NCI-H1092 treated with DMSO at 0.1 percent for 48 hours (cell line): ENCODE data around the gene ARSG.
"Not testable (repeated sequence)": the region's sequence is repeated elsewhere in the genome, so short reads cannot be mapped to it uniquely, and the experiment has no call there.

Experiments used
- DNase-seq: peaks from one replicate; lab custom pipeline; 2025; lab: John Stamatoyannopoulos, UW

ARSG gene

DNA sequence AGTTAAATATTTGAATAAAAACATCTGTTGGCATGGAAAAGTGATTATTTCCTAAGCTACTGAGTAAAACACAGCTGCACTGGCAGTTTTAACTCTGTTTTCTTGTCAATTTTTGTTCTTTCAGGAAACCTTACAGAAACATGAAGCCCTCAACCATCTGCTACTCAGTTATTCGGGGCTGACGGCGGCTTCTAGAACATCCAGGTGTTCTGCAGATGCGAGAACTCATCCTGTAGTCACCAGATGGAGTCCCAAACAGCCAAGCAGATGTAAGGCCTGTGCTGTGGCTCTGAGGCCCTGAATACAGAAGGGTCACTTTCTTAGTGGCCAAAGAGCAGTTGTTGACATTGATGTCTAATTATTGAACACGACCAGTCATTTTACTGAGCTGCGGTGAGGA, 15.5 kb downstream of the ARSG start:
- DNase-seq: no peak

DNA sequence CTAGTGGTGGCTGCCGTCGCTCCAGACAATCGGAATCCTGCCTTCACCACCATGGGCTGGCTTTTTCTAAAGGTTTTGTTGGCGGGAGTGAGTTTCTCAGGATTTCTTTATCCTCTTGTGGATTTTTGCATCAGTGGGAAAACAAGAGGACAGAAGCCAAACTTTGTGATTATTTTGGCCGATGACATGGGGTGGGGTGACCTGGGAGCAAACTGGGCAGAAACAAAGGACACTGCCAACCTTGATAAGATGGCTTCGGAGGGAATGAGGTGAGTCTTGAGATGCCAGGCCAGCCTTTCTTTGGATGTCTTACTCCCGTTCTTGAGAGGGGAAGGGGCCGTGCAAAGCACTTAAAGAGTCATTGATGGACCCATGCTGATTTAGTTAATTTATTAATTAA, 16.1 kb downstream of the ARSG start:
- DNase-seq: no peak

DNA sequence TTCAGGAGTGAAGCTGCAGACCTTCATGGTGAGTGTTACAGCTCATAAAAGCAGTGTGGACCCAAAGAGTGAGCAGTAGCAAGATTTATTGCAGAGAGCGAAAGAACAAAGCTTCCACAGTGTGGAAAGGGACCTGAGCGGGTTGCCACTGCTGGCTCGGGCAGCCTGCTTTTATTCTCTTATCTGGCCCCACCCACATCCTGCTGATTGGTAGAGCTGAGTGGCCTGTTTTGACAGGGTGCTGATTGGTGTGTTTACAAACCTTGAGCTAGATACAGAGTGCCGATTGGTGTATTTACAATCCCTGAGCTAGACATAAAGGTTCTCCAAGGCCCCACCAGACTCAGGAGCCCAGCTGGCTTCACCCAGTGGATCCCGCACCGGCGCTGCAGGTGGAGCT, 17.2 kb downstream of the ARSG start:
- DNase-seq: not testable (repeated sequence)

DNA sequence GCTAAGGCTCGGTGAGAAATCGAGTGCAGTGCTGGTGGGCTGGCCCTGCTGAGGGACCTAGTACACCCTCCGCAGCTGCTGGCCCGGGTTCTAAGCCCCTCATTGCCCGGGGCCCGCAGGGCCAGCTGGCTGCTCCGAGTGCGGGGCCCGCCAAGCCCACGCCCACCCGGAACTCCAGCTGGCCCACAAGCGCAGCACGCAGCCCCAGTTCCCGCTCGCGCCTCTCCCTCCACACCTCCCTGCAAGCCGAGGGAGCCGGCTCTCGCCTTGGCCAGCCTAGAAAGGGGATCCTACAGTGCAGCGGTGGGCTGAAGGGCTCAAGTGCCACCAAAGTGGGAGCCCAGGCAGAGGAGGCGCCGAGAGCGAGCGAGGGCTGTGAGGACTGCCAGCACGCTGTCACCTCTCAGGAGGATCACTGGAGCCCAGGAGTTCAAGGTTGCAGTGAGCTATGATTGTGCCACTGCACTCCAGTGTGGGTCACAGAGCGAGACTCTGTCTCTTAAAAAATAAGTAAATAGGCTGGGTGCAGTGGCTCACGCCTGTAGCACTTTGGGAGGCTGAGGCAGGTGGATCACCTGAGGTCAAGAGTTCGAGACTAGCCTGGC, 17.9 kb downstream of the ARSG start:
- not testable (repeated sequence) for DNase-seq

DNA sequence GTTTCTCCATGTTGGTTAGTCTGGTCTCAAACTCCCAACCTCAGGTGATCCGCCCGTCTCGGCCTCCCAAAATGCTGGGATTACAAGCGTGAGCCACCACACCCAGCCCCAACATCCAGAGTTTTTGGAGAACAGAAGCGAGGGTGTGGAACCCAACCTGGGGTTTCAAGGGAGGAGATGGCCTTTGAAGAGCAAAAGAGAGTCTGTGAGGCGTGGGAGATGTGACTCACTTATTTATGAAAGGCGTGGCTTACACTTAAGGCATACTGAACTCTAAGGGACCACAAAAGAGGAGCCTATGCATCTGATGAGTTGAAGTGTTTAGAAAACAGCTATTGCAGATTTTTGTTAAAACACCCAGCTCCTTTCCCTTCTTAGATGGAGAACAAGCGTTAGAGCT, 18.9 kb downstream of the ARSG start:
- no peak for DNase-seq

DNA sequence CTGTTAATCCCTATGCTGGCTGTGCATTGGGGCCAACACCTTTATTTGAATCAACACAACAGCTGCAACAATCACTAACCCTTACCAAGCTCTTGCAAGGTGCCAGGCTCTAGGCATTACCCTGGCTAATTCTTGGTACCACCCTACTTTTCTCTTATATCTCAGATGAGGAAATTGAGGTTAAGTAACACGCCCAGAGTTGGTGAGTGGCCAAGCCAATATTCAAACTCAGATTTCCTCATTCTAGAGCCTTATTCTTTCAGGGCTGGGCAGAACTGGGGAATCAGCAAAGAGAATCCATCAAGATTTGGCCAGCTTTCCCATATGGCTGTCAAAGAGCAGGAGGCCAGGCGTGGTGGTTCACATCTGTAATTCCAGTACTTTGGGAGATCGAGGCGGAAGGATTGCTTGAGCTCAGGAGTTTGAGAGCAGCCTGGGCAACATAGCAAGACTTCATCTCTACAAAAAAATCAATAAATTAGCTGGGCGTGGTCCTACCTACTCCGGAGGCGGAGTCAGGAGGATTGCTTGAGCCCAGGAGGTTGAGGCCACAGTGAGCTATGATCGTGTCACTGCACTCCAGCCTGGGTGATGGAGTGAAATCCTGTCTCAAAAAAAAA, 23.7 kb downstream of the ARSG start:
- no peak for DNase-seq

DNA sequence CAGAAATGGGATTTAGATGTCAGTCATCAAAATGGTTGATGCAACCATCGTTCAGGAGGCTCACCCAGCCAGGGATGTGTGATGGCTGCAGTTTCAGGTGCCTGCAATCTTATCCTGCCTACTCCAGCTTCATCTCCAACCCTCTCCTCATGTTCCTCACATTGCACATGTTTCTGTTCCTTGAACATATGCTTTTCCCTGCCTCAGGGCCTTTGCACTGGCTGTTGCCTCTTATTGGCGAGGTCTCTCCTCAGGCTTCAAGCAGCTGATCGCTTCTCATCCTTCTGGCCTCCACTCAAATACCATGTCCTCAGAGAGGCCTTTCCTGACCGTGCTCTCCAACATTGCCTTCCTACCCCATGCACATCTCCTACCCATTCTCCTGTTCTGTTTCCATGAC, 24.6 kb downstream of the ARSG start:
- DNase-seq: no peak

DNA sequence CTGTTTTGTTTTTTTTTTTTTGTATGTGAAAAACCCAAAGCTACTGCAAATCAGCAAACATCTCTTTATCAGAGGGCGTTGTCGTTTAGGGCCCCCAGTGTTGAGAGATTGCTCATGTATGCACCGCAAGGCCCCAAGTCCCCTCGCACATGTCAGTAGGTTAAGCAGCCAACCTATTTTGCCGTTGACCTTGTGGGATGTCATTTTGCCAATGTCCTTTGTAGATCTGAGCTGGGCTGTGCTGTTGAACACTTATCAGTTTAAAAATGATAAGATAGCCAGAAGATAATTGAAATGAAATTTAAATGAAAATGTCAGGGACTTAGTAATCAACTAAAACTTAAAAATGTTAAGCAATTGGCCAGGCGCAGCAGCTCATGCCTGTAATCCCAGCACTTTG, 26.2 kb downstream of the ARSG start:
- DNase-seq: no peak

DNA sequence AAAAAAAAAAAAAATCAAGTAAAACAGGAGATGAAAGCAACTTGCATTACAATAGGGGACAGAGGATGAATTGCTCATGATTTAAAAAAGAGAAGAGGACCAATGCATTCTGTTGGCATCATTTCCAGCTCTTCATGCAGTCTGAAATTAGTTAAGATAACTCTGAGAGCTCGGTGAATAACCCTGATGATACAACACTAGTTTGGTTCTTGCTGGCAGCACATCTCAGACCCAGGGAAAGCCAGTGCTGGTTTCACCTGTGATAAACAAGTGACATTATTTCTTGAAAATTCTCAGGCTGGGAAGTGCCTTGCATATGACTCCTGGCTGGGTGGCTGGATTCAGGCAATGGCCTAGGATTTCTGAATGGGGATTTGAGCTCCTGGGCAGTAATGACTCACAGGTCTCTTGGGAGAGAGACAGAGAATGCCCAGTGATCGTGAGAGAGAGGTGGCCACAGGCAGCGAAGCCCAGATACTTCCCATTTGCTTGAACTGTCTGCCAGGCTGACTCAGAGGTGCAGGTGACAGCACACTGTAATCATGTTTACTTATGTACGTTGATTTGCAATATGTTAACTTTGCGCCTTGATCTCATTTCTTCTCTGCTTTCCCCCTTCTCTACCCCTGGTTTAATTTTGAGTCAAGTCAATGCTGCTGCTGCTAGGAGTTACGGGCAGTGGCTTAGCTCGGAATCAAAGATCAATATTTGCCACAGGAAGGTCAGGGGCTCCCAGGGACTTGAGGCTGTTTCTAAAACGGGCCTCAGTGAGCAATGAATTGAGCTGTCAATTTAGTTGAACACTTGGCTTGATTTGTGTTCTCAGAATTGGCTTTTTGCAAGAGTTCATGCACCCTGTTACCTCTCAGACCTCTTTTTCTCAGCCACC, 27.1 kb downstream of the ARSG start:
- DNase-seq: no peak

DNA sequence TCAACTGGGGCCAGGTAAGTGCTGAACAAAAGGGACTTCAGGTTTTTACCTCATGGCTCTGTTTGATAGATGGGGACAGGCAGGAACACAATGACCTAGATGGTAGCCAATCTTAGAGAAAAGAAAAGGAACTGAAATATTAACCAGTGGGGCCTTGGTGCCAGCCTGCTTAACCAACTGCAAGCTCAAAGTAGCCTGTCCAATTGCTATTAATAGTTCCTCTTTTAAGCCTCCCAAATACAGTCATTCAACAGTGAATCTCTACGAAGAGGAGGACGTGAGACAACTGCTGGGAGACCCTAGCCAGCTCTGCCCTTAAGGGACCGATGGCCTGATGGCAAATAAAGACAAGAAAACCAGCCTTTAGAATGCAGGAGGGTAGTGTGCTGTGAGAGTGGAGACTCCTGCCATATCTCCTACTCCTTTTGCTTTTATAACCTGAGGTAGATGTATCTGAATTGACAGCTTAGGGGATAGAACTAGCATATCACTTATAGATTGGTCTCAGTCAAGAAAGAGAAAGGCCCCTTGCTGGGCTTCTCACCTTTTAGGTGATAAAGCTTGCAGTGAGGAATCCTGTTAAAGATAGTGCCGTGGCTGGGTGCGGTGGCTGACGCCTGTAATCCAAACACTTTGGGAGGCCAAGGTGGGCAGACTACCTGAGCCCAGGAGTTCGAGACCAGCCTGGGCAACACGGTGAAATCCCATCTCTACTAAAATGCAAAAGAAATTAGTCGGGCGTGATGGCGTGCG, 28.3 kb downstream of the ARSG start:
- no peak for DNase-seq

DNA sequence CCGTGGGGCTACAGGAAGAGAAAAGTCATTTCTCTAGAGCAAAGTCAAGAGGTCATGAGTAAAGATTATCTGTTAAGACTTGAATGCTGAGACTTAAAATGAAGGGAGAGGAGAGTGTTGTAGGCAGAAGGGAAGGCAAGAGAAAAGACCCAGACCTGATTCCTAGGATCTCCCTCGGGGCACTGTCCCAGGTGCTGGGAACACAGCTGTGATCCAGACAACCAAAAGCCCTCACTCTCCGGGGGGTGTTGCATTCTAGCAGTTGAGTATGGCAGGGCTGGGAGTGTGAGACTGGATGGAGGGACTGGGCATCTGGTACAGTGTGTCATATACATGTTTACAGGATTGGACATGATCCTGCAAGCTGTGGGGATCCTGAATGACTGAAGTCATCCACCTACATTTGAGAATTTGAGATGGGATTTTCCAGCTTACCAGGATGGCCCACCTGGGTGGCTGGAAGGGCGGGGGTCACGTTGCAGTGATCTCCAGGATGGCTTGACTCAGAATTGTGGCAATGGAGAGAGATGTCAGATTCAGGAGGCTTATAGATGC, 29.1 kb downstream of the ARSG start:
- DNase-seq: no peak

DNA sequence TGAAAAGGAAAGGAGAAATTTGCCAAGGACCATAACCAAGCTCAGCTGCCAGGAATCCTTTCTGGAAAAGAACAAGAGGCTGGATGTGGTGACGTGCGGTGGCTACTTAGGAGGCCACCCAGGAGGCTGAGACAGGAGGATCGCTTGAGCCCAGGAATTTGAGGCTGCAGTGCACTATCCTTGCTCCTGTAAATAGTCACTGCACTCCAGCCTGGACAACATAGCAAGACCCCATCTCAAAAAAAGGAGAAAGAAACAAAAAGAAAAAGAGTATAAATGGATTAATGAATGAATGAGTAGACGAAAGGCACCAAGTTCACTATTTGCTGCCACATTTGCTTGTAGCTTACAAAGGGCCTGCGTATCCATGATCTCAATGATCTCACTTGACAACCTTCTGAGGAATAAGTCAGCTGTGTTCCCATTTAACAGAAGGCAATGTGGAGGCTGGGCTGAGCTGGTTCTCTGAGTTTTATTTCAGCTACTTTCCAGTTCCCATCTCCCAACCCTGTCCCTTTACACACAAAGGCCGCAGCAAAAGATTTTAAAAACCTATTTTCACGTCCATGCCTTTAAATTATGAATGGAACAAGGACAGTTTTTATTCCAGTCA, 29.8 kb downstream of the ARSG start:
- DNase-seq: no peak

DNA sequence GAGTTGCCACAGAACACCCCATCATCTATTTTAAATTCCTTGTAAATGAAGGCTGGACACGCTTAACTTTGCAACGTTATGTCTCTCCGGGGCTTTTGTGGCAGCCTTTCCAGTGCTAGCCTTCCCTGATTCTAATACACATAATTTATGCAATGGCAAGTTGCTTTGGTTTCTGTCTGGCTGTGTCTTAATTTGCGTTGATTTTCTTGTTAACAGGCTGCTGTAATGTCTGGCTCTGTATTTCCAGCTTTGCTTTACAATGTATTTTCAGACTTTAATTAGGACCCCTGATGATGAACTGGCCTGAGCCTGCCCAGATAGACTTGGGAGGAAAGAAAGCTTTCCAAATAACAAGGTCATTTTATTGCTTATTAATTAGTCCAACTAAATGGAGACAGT, 30.3 kb downstream of the ARSG start:
- DNase-seq: no peak

DNA sequence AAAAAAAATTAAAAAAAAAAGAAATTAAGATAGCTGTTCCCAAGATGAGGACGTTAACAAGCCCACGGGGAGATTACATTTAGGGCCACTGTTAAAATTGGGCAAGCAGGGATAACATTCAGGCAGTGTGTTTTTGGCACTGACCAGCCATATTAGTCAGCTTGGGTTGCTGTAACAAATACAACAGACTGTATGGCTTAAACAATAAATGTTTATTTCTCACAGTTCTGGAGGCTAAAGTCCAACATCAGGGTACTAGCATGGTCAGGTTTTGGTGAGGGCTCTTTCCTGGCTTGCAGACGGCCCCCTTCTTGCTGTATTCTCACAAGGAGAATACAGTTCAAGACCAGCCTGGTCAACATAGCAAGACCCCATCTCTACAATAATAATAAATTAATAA, 31.3 kb downstream of the ARSG start:
- DNase-seq: no peak

DNA sequence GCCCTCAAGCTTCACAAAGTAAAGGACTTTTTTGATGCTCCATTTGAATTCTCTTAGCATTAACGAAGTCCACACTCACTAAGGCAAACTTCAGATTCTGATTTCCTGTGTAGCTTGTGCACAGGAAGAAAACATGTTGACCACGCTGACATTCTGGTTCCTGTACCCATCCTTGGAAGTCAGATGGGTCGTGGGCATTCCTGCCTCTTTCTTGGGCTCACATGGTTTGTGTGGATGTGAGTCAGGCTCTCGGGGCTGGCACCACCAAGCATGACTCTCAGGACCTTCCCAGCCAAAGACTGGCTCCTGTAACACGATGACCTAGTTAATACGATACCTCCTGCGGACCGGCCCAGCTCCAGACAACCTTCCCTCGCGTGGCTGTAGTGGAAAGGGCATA, 32.8 kb downstream of the ARSG start:
- no peak for DNase-seq

DNA sequence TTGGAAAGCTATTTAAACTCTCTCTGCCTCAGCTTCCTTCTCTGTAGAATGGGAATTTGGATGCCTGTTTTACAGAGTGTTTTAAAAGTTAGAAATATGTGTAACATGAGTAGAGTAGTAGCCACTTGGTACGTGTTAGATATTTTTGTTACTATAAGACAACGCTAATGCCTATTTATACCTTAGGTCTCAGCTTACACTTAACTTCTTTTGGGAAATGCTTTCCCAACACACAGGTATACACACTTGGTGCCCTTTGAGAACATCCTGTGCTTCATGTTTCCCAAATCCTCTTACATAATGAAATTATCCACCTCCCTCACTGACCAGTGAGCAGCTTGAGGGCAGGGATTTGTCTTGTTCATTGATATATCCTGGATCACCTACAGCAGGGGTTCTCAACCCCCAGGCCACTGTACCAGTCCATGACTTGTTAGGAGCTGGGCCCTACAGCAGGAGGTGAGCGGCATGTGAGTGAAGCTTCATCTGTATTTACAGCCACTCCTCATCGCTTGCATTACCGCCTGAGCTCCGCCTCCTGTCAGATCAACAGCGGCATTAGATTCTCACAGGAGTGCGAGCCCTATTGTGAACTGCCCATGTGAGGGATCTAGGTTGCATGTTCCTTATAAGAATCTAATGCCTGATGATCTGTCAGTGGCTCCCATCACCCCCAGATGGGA, 33.5 kb downstream of the ARSG start:
- DNase-seq: no peak

DNA sequence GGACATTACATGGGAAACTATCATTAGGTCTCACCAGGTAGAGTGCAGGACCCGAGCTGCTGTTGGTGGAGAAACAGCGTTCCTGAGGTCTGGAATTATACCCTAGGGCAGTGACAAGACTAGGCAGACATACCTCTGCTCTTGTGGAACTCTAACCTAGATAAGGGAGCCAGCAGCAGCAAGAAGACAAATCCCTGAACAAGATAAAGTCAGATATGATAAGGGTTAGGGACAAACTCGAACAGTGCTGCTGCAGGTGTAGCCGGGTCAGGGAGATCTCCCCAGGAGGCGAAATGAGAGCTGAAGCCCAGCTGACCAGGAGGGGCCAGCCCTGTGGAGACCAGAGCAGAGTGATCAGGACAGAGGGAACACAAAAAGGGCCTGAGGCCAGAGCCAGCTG, 34.7 kb downstream of the ARSG start:
- no peak for DNase-seq

DNA sequence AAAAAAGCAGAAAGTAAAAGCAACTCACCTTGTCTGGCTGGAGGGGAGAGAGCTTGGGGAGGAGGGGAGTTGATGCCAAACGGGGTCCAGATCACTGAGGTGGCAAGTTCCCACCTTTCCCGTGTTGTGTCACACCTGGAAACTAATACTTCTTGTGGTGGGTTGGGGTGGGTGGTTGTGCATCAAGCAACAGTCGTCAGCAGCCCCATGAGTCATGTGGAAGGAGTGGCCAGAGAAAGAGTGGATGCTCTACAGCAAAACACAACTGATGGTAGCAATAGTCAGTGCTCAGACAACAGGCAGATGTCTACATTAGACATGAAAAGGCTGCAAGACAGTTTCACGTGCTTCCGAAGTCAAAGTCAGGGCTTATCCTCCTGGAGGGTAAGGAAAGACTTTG, 35.4 kb downstream of the ARSG start:
- DNase-seq: no peak

DNA sequence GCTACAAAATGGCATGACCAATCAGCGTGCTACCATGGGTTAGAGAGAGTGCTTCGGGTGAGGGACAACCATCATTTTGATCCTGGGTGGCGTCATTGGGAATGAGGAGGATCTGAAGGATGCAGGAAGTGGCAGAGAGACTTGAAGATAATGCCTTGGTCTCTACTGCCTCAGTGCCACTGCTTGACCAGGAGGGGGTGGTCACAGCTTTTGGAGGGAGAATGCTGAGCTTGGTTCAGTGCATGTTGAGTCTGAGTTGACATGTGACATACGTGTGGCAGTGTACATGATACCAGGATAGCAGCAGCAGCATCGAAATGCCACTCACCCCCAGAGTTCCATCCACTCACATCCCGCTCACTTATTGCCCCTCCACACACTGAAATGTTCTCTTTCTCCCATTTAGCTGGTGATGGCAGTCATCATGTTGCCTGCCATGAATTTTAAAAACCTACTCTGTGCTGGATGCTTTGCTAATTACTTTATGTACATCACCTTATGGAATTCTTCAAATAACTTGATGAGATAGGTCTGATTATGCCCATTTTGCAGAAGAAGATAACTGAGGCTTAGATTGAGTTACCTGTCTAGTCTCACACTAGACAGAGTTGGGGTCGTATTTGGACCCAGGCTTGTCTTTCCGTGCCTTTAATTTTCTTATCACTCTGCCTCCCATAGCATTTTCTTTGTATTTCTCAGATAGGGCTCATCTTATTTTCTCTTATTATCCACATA, 36.7 kb downstream of the ARSG start:
- DNase-seq: no peak

DNA sequence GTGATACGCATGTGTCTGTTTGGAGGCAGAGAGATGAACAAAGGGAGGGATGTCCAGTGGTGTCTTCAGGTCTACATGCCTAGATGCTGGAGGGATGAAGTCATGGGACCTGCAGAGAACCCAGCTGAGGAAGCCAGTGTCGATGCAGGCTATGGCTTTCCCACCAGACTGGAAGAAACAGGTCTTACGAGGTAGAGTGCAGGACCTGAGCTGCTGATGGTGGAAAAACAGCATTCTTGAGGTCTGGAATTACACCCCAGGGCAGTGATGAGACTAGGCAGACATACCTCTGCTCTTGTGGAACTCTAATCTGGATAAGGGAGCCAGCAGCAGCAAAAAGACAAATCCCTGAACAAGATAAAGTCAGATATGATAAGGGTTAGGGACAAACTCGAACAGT, 37.4 kb downstream of the ARSG start:
- DNase-seq: no peak

DNA sequence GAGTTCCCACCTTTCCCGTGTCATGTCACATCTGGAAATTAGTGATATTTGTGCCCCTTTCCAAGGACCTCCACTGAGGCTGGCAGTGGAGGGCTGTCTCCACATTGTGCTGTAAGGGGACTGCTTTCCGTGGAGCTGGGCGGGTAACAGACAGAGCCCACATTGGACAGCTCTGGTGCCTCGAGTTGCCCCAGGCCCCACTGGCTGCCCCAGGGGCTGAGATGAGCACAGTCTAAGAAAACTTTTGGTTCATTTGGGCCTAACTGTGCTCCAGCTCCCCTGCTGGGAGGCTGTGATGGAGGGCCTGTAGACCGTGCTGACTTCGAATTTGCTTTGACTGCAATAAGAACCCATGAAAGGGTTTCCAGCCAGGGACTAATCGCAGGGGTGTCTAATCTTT, 38.0 kb downstream of the ARSG start:
- no peak for DNase-seq
